GM21526 (cell line): ENCODE data around the gene INPP5A.
"Not testable (repeated sequence)": the region's sequence is repeated elsewhere in the genome, so short reads cannot be mapped to it uniquely, and the experiment has no call there.

Experiments used
- ATAC-seq: cut with Tn5 transposase; IDR thresholded peaks from one replicate; pipeline ENCODE4 v1.9.1; 2021; ENCODE audit warnings: moderate library complexity; ENCODE audit not compliant: unreplicated experiment, low FRiP score

Gene INPP5A

GRCh38 chr10:132546567-132547420, 9.2 kb downstream of the INPP5A start:
- ATAC-seq, result no peak

- ATAC-seq, result no peak
Measured at GRCh38 chr10:132547421-132547861, 9.9 kb downstream of the INPP5A start.

GRCh38 chr10:132548106-132548823, 10.7 kb downstream of the INPP5A start:
- ATAC-seq, result no peak

- no peak for ATAC-seq
Measured at GRCh38 chr10:132548869-132549268, 11.3 kb downstream of the INPP5A start.

DNA sequence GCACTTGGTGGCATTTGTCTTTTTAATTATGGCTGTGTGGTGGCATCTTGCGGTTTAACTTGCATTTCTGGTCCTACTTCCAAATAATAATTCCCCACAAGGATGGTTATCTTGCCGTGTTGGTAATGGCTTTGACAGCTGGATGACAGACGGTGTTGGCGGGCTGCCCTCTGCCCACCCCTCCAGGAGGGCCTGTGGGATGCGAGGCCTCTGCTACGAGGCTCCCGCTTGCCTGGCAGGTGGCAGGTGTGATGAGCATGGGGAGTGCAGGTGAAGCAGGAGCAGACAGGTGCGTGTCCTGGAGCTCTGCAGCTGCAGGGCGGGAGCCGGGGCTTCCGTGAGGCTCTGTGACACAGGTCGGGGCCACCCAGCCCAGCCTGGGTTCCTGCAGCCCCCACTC, 11.8 kb downstream of the INPP5A start:
- no peak for ATAC-seq

- ATAC-seq, result no peak
Measured at GRCh38 chr10:132550366-132551092, 12.9 kb downstream of the INPP5A start.

DNA sequence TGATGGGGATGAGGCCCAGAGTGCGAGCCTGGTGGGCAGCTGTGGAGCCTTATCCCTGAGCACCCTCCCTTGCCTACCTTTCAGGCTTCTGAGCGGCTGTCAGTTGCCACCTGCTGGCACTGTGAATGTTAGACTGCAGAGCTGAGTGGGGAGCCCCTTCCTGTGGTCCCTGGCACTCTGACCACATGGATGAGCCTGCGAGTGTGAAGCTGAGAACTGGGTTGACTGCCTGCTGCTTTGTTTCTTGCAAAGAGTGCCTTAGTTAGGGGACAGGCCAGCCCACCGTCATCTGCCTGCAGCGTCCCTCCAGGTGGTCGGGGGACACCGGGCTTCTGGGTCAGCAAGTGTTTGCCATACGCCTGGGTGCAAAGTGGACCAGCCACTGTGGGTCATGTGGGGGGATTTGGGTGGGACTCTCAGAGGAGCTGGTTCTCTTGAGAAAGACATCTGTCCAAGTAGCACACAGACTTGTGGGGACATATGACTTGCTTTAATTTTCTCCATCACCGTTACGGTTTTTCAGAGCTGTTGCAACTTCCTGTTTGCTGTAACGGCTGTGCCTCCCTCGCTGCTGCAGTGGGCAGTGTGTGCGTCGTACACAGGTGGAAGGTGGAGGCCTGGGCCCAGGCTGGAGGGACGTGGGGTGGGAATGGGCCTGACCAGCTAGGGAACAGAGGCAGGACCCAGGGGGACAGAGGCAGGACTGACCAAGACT, 13.7 kb downstream of the INPP5A start:
- no peak for ATAC-seq

- no peak for ATAC-seq
Measured at GRCh38 chr10:132551808-132552130, 14.2 kb downstream of the INPP5A start.

GRCh38 chr10:132552635-132553034, 15.0 kb downstream of the INPP5A start:
- not testable (repeated sequence) for ATAC-seq

DNA sequence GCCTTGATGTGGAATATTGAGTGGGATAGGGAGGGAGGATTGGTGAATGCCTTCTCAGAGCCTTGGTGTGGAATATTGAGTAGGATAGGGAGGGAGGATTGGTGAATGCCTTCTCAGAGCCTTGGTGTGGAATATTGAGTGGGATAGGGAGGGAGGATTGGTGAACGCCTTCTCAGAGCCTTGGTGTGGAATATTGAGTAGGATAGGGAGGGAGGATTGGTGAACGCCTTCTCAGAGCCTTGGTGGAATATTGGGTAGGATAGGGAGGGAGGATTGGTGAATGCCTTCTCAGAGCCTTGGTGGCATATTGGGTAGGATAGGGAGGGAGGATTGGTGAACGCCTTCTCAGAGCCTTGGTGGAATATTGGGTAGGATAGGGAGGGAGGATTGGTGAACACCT, 16.0 kb downstream of the INPP5A start:
- ATAC-seq, result not testable (repeated sequence)

- ATAC-seq, result no peak
Measured at GRCh38 chr10:132554053-132554990, 16.7 kb downstream of the INPP5A start.

DNA sequence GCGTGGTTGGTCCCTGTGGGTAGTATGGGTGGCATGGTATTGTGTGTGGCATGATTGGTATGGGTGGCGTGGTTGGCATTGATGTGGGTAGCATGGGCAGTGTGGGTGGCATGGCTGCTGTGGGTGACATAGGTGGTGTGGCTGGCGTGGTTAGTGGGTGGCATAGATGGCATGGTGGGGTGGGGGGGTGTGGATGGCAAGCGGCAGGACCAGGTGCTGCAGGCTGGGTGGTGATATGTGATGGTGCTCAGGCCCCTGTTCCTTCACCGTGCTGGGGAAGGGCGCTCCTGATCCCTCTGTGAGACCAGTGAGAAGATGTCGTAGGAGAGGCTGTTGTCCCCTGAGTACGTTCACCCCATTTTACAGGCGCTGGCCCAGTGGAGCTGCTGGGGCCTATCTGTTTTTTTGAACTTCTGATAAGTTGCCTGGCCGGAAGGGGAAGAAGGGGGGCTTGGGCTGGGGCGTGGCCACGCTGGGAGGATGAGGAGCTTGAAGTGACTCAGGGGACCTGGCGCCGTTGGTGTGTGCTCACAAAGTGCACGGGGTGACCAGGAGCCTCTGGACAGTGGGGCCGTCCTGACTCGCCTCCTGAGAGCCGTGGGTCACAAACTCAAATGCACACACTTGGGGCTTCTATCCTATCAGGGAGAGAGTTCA, 17.5 kb downstream of the INPP5A start:
- ATAC-seq, result no peak

DNA sequence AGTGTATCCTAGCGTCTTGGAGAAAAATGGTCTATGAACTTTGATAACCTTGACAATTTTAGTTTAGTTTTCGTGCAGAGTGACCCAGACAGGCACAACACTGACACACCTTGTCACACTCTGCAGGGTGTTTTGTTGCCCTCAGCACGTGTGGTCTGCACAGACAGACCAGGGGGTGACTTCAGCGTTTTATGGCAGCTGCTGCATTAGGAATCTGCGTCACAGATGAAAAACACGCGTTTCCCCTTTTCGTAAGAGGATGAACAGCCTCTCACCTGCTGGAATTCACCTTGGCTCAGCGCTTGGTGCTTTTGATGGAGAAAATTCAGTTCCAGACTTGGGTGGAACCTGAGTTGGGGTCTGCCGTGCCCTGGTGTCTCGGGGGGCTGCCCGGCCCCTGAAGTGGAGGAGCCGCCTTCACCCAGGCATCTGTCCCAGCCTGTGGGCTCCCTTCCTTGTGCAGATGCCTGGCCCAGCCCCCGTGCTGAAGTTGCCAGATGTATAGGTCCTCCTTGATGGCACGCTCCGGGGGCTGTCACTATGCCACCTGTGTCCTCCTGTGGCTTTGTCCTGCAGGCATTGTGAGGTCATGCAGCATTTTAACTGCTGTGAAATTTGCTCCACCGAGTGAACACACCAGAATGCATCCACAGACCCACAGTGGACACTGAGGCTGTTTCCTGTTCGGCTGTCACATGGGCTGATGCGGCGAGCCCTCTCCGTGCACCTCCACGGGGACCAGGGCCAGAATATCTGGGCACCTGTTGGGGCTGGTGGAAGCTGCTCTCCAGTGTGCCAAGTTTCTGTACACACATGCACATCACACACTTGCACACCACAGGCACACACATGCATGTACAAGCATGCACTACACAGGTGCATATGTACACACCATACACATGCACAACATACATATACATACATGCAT, 18.3 kb downstream of the INPP5A start:
- ATAC-seq, result no peak

- ATAC-seq, result no peak
Measured at GRCh38 chr10:132556994-132557441, 19.4 kb downstream of the INPP5A start.

- ATAC-seq, result no peak
Measured at GRCh38 chr10:132557696-132558515, 20.3 kb downstream of the INPP5A start.

DNA sequence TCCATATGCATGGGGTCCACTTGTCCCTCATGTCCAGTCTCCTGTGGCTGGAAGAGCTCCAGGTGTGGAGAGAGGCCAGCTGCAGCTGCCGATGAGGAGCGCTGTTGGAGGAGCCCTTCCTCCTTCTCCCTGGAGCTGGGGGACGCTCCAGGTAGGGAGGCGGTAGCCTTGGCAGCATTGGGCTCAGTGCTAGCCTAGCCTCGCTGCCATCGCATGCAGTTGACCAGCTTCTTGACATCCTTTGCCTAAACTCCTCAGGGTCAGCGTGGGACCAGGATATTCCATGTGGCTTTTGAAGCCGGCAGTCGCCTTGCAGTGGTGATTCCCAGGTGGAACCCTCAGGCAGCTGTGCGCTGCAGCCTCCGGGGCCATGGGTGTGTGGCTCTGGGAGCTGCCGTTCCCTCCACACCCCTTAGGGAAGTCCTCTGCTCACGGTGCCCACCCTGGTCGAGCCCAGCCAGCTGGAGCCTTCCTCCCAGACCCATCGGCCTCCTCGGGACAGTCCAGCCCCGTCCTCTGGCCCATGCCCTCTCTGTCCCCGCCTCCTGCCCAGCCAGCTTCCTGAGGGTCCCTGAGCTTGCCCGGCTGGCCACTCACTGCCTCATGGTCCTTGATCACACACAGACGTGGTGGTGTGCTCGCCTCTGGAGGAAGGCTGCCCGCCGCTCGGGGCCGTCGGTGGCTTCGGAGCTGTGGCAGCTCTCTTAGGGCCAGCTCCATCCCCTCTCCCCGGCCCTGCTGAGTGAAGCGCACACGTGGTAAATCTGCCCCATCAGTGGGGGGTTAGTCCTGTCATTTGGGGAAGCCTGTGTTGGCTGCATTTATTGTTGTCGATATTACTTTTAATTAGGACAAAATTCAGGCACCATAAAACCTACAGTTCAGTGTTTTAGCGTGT, 21.2 kb downstream of the INPP5A start:
- ATAC-seq, result no peak
